Activated naive CD4-positive, alpha-beta T cell treated with Interleukin-2 at 50 U/mL for 16 hours (primary cell): Measurements from ENCODE around the gene APOBEC3B.
"Not testable (repeated sequence)": the region's sequence is repeated elsewhere in the genome, so short reads cannot be mapped to it uniquely, and the experiment has no call there.

Experiments used
- DNase-seq: peaks from one replicate; pipeline ENCODE4 v3.0.0-alpha.2; 2020

The APOBEC3B gene

DNA sequence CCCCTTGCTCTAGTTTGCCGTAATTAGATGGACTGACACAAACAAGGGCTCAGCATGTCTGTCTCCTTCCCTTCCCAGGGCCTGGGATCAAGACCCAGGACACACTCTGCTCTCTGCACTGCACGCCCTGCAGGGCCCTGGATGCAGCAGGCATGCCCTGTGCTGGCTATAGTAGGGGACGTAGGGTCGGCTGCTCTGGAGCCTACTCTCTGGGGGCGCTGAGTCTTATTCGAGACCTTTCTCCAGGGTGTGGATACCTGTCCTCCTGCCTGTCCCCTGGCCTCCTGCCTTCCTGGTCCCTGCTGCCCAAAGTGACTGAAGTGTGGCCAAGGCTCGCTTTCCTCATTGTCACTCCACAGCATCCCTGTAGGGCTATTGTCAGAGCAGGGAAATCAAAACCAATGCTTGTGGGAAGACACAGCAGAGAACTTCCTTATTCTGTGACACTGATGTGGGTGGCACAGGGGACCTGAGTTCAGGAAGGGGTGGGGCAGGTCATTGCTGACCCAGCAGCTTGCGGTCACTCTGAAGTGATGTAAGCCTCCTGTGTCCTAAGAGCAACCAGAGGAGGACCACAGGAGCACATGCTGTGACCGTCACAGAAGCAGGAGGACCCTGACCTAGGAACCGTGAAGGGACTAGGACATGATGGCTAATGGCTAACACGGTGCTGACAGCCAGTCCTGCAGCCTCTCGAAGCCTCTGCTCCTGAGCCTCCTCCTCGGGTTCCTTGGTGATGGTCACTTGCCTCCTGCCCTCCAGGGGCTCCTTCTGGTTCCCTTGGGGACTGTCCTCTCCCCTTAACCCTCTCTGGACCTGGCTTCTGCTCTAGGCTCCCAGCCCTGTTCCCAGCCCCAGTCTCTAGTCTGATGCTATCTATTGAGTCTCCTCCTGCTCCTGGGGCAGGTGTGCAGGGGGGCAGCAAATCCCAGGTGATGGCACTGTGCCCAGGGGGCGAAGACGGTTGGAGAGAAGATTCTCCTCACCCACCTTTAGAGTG, 14.4 kb upstream of the APOBEC3B start:
- no peak for DNase-seq

DNA sequence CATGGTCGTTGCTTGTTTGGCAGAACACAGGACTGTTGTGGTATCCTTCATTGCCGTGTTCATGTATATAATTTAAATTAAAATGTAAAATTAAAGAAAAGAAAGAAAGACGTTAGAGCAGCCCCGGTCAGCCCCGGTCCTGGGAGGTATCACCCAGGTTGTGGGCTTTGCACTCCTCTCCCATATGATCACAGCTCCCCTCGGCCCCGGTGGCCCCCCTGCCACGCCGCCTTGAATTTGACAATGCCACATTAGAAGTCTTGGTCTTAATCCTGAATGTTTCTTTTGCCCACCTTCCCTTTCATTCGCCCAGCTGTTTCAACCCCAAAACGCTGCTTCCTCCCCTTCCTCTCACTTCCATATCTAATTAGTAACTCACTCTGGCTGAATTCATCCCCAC, 13.3 kb upstream of the APOBEC3B start:
- no peak for DNase-seq

- DNase-seq, result no peak
These were observed 11.6 kb upstream of the APOBEC3B start for GRCh38 chr22:38970551-38970950.

DNA sequence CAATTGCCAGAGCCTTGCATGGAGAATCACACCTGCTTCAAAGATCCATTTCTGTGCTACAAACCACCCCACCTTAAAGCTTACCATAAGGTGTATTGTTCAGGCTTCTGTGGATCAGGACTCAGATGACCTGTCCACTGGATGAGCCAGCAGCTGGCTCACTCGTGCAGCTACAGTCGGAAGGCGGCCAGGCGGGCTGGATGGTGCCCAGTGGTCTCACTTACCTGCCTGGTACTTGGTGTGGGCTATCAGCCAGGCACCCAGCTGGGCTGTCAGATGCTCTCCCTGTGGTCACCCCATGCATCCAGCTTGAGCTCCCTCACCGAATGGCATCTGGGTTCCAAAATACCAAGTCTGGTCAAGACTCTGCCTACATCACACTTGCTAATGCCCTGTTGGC, 10.9 kb upstream of the APOBEC3B start:
- DNase-seq, result no peak

DNA sequence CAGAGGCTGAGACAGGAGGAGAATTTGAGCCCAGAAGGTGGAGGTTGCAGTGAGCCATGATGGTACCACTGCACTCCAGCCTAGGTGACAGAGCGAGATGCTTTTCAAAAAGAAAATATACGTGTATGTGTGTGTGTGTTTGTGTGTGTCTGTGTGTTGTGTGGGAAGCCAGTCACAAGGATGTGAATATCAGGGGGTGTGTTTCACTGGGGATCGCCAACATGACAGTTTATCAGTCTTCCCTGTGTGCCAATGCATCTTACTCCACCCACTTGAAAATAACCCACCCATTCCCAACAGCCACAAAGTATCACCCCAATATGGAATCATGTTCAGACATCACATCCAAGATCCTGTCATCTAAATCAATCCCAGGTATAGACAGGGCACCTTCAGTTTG, 10.4 kb upstream of the APOBEC3B start:
- DNase-seq, result no peak

DNA sequence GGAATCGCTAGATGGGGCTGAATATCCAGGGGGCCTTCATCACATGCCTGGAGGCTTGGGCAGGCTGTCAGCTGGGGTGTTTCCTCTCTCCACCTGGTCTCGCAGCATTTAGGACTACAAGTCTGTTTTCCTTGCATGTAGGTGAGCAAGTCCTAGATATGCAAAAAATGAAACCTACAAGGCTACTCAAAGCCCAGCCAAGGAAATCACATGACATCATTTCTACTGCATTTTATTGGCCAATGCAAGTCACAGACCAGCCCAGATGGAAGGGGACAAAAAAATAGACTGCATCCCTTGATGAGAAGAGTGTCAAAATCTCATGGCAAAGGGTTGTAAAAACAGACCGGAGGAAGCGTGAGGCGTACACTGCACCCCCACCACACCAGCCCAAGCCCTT, 9.6 kb upstream of the APOBEC3B start:
- DNase-seq, result no peak

DNA sequence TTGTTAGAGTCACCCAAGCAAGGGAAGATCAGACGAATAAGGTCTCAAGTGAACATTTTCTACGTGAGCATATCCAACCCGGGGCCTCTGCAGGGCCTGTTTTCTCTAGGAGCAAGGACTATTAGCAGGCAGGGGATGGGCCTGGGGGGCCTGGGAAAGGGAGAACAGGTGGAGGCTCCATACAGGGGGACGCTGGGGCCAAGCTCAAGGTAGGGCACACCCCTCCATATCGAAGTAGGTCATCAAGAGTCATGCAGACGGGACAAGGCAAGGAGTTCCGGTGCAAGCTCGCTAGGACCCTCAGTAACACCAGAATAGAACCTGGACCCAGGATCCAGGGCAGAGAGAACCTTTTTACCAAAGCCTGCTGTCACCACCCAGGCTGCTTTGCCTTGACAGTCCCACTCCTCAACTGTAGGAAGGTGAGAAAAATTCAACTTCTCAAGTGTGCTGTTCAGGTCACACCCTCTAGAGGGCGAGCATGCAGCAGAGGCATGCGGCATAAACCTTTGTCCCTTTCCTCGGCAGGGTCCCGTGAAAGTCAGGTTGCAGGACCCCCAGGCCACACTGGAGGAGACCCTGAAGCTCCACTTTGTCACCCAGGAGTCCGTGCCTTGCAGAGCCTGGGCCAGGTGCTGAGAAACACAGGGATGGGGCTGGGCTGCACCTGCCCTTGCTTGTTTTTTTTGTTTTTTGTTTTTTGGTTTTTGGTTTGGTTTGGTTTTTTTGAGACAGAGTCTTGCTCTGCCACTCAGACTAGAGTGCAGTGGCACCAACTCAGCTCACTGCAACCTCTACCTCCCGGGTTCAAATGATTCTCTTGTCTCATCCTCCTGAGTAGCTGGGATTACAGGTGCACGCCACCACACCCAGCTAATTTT, 8.6 kb upstream of the APOBEC3B start:
- peak; percentile 48 for DNase-seq

- DNase-seq, result no peak
These were observed 7.8 kb upstream of the APOBEC3B start for GRCh38 chr22:38974170-38974825.

GRCh38 chr22:38974826-38975175, 7.3 kb upstream of the APOBEC3B start:
- no peak for DNase-seq

GRCh38 chr22:38977289-38977688, 4.9 kb upstream of the APOBEC3B start:
- not testable (repeated sequence) for DNase-seq

GRCh38 chr22:38980587-38980986, 1.6 kb upstream of the APOBEC3B start:
- not testable (repeated sequence) for DNase-seq

DNA sequence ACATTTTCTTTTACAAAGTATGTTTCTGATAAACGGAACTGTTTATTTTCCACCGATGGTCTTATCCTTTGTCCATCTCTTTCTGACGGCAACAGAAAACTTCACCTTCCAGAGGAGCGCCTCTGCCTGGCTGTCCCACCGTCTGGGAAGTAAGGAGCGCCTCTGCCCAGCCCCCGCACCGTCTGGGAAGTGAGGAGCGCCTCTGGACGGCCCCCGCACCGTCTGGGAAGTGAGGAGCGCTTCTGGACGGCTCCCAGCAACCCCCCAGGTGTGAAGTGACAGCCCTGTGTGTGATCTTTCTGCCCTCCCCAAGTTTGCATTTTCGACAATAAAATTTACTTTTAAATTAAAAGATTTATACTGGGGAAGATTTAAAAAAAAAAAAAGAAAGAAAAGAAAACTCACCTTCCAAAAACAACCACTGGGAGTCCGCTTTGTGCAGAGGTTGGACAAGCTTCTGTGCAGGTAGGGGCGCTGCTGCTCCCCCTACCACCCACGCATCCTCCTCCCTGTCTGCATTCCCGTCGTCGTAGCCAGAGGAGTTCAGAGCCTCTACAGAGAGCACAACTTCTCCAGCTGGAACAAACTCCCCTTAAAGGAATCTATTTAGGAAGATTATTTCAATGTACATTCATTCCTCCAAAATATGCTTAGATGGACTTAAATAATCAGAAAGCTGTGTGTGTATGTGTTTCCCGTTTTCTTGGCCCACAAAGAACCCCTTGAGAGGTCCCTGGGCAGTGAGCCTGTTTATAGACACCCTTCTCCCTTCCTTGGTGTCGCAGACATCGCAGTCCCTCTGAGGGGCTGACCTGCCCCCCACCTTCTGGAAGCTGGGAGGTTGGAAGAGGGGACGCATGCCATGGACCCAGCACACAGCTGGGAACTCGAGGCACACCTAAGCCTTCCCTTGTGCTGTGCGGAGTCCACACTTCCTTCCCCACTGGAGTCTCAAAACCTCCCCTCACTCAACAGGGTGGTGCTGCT, 849 bp upstream of the APOBEC3B start:
- no peak for DNase-seq

- DNase-seq, result no peak
These were observed 2.1 kb downstream of the APOBEC3B start for GRCh38 chr22:38984224-38984623.

DNA sequence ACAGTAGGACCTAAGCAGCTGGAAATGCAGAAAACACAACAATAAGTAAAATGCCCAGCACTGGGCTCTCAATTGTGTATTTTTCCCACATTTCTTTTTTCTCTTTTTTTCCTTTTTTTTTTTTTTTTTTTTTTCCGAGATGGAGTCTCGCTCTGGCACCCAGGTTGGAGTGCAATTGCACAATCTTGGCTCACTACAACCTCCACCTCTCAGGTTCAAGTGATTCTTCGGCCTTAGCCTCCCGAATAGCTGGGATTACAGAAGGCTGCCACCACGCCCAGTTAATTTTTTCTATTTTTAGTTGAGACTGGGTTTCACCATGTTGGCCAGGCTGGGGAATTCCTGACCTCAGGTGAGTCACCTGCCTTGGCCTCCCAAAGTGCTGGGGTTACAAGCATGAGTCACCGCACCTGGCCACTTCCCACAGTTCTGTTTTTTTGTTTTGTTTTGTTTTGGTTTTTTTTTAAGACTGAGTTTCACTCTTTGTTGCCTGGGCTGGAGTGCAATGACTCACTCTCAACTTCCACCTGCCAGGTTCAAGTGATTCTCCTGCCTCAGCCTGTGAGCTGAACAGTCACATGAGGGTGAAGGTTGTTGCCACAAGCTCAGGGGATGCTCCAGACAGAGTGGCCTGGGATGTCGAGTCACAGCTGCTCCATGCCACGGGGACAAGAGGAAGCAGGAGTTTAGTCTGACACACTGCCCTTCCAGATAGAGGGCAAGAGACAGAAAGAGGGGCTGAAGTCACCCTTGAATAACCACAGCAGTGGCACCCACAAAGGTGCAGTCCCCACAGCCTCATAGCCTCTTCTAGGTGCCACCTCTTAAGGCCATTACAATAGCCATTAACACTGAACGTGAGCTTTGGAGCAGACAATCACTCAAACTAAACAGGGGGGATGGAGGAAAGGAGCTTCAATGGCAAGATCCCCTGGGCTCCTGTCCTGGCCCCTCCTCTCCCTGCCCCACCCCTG, 2.9 kb downstream of the APOBEC3B start:
- peak; percentile 81 for DNase-seq

- DNase-seq, result no peak
These were observed 4.5 kb downstream of the APOBEC3B start for GRCh38 chr22:38986629-38987028.

DNA sequence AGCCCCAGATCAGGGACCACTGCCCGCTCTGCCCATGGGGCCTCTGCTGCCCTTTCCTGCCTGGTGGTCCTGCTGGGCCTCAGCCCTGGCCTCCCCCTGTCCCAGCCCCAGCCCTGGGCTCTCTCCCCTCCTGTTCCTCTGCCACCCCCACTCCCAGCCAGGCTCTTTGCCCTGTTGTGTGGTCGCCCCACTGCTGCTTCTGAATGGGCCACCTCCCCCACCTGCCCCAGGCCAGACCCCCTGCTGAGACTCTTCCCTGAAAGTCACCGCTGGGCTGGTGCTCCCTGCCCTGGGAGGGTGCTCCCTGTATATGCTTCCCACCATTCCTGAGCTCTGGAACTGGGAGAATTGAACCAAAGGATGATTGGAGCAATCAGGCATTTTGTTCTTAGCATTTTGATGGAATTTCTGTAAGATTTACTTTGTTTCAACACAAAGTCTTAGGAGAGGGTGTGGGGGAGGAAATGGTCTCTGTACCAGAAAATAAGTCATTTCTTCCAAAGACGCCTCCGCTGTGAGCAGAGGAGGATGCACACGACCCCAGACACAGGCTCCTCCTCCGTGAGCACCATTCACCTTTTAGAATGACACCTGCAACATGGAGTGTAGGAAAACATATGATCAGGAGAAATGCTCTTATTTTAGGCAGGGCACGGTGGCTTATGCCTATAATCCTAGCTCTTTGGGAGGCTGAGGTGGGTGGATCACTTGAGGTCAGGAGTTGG, 5.2 kb downstream of the APOBEC3B start:
- DNase-seq, result no peak

DNA sequence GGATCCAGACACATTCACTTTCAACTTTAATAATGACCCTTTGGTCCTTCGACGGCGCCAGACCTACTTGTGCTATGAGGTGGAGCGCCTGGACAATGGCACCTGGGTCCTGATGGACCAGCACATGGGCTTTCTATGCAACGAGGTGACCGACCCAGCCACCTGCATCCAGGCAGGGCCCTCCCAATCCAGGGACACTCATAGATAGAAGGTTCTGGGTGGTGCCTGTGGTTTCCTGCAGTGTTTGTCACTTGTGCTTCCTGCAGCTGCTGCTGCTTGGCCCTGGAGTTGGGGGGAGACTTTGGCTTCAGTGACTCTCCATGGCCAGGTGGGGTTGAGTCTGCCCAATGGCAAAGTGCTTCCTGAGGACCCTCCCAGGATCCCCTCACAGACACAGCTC, 7.3 kb downstream of the APOBEC3B start:
- peak; percentile 17 for DNase-seq

DNA sequence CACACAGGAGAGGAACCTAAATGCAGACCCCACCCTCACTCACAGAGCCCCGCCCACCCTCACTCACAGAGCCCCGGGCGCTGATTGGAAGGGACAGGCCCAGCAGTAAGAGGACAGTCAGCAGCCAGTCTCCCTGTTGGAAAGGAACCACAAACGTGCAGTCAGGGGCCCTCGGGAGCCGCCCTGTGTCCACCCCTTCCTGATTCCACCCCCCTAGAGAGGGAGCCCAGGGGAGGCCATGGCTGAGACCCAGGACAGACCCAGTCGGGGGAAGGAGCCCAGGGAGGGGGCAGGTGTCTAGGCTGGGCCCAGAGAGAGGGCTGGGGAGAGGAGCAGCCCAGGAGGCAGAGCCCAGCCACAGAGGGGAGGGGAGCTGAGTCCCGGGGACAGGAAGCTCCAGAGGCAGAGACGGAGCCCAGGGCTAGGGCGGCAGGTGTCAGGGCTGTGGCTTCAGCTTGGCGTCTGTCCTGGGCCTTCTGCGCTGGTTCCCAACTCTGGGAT, 10.8 kb downstream of the APOBEC3B start:
- not testable (repeated sequence) for DNase-seq

- DNase-seq, result no peak
These were observed 14.0 kb downstream of the APOBEC3B start for GRCh38 chr22:38996105-38996504.

DNA sequence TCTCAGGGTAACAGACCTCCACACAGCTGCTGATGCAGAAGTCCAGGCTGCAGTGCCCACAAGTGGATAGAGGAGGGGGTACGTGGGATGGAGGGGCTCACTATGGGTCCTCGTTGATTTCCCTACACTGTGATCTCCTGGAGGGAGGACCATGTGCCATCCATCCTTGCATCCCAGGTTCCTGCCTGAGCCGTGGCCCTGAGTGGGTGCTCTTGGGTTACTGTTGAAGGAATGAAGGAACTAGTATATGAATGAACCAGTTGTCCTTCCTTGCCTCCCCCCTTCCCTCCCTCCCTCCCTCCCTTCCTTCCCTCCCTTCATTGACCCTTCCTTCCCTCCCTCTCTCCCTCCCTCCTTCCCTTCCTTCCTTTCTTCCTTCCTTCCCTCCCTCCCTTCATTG, 15.4 kb downstream of the APOBEC3B start:
- DNase-seq, result no peak
